ENCODE results near the gene HBS1L.

HBS1L gene

GRCh38 chr6:135088281-135088680 lies 33.7 kb upstream of the HBS1L start:
- no peak overlapping the region for H3K27ac ChIP-seq
- TF ChIP-seq CTCF (conservative IDR thresholded peaks at IDR 0.05; ENCODE audit: low read depth) = no peak
- DNase-seq (ENCODE audit: low spot score) = no peak
- ChIA-PET CTCF (interaction anchor here (0.6 kb wide), 1 partner anchor 1167 kb away, joined by 3 read pairs; no protein-coding TSS in a partner anchor), POLR2A (ENCODE audit: low non-redundant PET) (no interaction called here)

GRCh38 chr6:135087803-135088202 lies 33.2 kb upstream of the HBS1L start:
- TF ChIP-seq CTCF (conservative IDR thresholded peaks at IDR 0.05; ENCODE audit: low read depth) = no peak
- POLR2A ChIA-PET (ENCODE audit: low non-redundant PET) = no interaction called here
- CTCF ChIA-PET = interaction anchor here (0.6 kb wide), 1 partner anchor 1166 kb away, joined by 3 read pairs; no protein-coding TSS in a partner anchor
- DNase-seq (ENCODE audit: low spot score) = no peak
- H3K27ac ChIP-seq = no peak overlapping the region

GRCh38 chr6:135087403-135087802 lies 32.8 kb upstream of the HBS1L start:
- no peak for DNase-seq (ENCODE audit: low spot score)
- POLR2A ChIA-PET (ENCODE audit: low non-redundant PET) = interaction anchor here (0.5 kb wide), 1 partner anchor 56 kb away, joined by 3 read pairs; no protein-coding TSS in a partner anchor
- CTCF ChIA-PET = no interaction called here
- TF ChIP-seq CTCF (conservative IDR thresholded peaks at IDR 0.05; ENCODE audit: low read depth) = no peak
- no peak overlapping the region for H3K27ac ChIP-seq

- TF ChIP-seq CTCF (conservative IDR thresholded peaks at IDR 0.05; ENCODE audit: low read depth) = no peak
- no peak overlapping the region for H3K27ac ChIP-seq
- DNase-seq (ENCODE audit: low spot score) = no peak
- POLR2A ChIA-PET (ENCODE audit: low non-redundant PET) = no interaction called here
- CTCF ChIA-PET = interaction anchor here (0.6 kb wide), 1 partner anchor 146 kb away, joined by 7 read pairs; no protein-coding TSS in a partner anchor
Measured at GRCh38 chr6:135086414-135086764, 31.8 kb upstream of the HBS1L start.

GRCh38 chr6:135085700-135086413 lies 31.2 kb upstream of the HBS1L start:
- no peak for TF ChIP-seq CTCF (conservative IDR thresholded peaks at IDR 0.05; ENCODE audit: low read depth)
- ChIA-PET CTCF (interaction anchor here (0.6 kb wide), 2 partner anchors 24 to 145 kb away, joined by 3 to 7 read pairs; no protein-coding TSS in a partner anchor), POLR2A (ENCODE audit: low non-redundant PET) (no interaction called here)
- no peak overlapping the region for H3K27ac ChIP-seq
- no peak for DNase-seq (ENCODE audit: low spot score)

GRCh38 chr6:135084916-135085269 lies 30.3 kb upstream of the HBS1L start:
- no peak overlapping the region for H3K27ac ChIP-seq
- DNase-seq (ENCODE audit: low spot score) = no peak
- ChIA-PET POLR2A (ENCODE audit: low non-redundant PET) (no interaction called here), CTCF (interaction anchor here (0.6 kb wide), 1 partner anchor 281 kb away, joined by 4 read pairs; no protein-coding TSS in a partner anchor)
- TF ChIP-seq CTCF (conservative IDR thresholded peaks at IDR 0.05; ENCODE audit: low read depth) = no peak

Measured in RWPE1 (cell line).